ENCODE measurements around the gene PLXNA4.

DNA sequence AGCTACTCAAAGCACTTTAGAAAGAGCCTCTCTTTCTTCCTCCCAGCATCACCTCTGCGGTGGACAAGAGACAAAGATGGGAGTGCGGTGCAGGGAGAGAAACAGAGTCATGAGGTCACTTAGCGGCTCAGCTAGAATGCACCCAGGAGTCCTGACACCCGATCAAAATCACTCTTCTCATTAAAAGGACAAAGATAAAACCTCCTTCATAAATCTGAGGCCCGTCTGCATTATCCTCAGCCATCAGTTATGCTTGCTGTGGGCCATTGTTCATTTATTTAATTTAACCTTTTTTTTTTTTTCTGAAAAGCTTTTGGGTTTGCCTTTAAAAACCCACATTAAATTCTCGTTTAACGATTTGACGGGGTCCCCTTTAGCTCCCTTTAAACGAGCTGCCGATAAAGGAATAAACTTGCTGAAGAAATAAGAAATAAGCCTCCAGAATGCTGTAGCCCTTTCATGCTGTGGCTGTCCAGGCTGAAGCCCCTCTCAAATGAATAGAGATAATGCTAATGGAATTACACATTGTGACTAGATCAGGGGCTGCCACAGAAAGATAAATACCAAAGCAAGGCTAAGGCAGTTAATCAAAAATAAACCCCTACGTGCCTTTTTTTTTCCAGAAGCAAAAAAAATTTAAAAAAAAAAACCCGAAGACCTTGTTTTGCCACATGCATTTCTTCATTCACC, 16.1 kb upstream of the PLXNA4 start:
- TF ChIP-seq EZH2phosphoT487 (IDR thresholded peaks at IDR 0.05; ENCODE audit: borderline replicate concordance): no peak
- TF ChIP-seq, protein P1, sequence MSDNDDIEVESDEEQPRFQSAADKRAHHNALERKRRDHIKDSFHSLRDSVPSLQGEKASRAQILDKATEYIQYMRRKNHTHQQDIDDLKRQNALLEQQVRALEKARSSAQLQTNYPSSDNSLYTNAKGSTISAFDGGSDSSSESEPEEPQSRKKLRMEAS (IDR thresholded peaks at IDR 0.05): no peak
- TF ChIP-seq, protein P2, sequence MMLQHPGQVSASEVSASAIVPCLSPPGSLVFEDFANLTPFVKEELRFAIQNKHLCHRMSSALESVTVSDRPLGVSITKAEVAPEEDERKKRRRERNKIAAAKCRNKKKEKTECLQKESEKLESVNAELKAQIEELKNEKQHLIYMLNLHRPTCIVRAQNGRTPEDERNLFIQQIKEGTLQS (IDR thresholded peaks at IDR 0.05): no peak
- no peak for TF ChIP-seq POLR2AphosphoS5 (IDR thresholded peaks at IDR 0.05; ENCODE audit: low read depth, low read length)
- no peak for TF ChIP-seq TCF7L2 (IDR thresholded peaks at IDR 0.05; ENCODE audit: borderline replicate concordance, extremely low read depth, insufficient read depth, insufficient read length)
- TF ChIP-seq, protein P3, sequence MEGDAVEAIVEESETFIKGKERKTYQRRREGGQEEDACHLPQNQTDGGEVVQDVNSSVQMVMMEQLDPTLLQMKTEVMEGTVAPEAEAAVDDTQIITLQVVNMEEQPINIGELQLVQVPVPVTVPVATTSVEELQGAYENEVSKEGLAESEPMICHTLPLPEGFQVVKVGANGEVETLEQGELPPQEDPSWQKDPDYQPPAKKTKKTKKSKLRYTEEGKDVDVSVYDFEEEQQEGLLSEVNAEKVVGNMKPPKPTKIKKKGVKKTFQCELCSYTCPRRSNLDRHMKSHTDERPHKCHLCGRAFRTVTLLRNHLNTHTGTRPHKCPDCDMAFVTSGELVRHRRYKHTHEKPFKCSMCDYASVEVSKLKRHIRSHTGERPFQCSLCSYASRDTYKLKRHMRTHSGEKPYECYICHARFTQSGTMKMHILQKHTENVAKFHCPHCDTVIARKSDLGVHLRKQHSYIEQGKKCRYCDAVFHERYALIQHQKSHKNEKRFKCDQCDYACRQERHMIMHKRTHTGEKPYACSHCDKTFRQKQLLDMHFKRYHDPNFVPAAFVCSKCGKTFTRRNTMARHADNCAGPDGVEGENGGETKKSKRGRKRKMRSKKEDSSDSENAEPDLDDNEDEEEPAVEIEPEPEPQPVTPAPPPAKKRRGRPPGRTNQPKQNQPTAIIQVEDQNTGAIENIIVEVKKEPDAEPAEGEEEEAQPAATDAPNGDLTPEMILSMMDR (IDR thresholded peaks at IDR 0.05 in 2 of 3, conservative IDR thresholded peaks at IDR 0.05 in 1 of 3; ENCODE audit: borderline replicate concordance in 1 of 3, insufficient read depth in 1 of 3, low read depth in 2 of 3, low read length in 2 of 3): no peak
- TF ChIP-seq POLR2A (IDR thresholded peaks at IDR 0.05; ENCODE audit: borderline replicate concordance, extremely low read depth, insufficient read depth, insufficient read length): no peak
- no peak for TF ChIP-seq SP1 (IDR thresholded peaks at IDR 0.05; ENCODE audit: low read depth)
- no peak for TF ChIP-seq JUND (IDR thresholded peaks at IDR 0.05)
- no peak for TF ChIP-seq SIN3A (IDR thresholded peaks at IDR 0.05; ENCODE audit: low read depth)
- no peak for TF ChIP-seq RAD21 (IDR thresholded peaks at IDR 0.05; ENCODE audit: low read depth)
- no peak for TF ChIP-seq EGR1 (IDR thresholded peaks at IDR 0.05; ENCODE audit: low read depth)
